ENCODE results near the gene ARHGAP42. TPM values are rescaled to one million over a fixed set of nuclear protein-coding genes. Genes with fewer than 3 reads are reported as not detected.

ARHGAP42 gene
- total RNA-seq, 1 experiment from 2014 or later, result 39.1 TPM

DNA sequence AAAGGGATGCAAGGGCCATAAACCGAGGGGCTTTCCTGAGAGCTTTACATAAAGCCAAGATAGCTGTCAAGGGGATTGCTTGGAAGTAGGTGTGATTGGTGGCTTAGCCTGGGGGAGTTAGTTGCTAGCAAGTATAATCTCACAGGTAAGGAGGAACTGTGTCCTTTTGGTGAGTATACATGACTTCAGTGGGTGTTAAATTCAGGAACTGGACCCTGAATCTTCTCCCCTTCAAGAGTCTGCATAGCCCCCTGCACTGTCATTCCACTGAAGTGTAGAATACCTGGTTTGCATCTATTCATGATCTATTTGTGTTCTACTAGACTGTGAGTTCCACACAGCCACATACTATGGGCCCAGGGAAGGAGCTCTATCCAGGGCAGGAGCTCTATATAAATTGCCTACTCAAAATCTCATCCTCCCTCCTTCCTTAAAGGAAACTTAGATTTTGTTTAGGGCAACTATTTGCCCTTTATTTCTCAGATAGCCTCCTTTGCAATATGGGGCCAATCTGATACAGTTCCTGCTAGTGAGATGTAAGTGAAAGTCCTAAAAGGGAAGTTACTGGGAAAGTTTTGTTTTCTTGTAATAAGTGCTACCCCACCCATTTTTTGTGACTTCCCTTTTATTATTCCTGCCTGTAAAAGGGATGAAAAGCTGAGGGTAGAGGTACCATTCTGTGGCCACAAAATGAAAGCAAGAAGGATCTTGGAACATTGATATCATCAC, 322.0 kb downstream of the ARHGAP42 start:
- no peak overlapping the region for H4K5ac ChIP-seq (ENCODE audit: insufficient read length, low read depth, low read length)
- no CpG with 5 or more reads among the region's 1 CpG for WGBS (ENCODE audit: extremely low coverage, insufficient read length, low lambda C conversion rate)
- H3K18ac ChIP-seq (ENCODE audit: insufficient read length, low read depth, low read length), result no peak overlapping the region
- Mint-ChIP-seq H3K36me3 (ENCODE audit: insufficient read depth in 1 of 3, low read depth in 3 of 3) (no peaks in the 10 kb centered on the region; a peak in 1 of 7 replicates), H3K4me3 (no peak overlapping the region), H3K9me3 (peaks cover 0 to 2% of the 10 kb centered on the region in 2 experiments; a peak in 1 of 5 replicates), H3K4me1 (peaks cover 0 to 8% of the 10 kb centered on the region in 2 experiments; a peak in 1 of 4 replicates), H3K27ac (no peak overlapping the region), H3K27me3 (ENCODE audit: low read depth) (no peaks in the 10 kb centered on the region)
- no peaks in the 10 kb centered on the region for H3K79me1 ChIP-seq (ENCODE audit: insufficient read depth, low read depth, low read length, poor library complexity, severe bottlenecking)
- H3K4ac ChIP-seq (ENCODE audit: low read depth, low read length), result no peak overlapping the region
- no peak for DNase-seq
- H2AFZ ChIP-seq (ENCODE audit: low read length), result no peak overlapping the region
- no peaks in the 10 kb centered on the region for H3K23me2 ChIP-seq (ENCODE audit: insufficient read length, low read depth, low read length, poor library complexity, severe bottlenecking)
- no peaks in the 10 kb centered on the region for H4K20me1 ChIP-seq (ENCODE audit: control insufficient read depth, insufficient read depth, insufficient read length)
- H2BK5ac ChIP-seq (ENCODE audit: insufficient read length, low read length), result no peak overlapping the region
- TF ChIP-seq, protein P1, sequence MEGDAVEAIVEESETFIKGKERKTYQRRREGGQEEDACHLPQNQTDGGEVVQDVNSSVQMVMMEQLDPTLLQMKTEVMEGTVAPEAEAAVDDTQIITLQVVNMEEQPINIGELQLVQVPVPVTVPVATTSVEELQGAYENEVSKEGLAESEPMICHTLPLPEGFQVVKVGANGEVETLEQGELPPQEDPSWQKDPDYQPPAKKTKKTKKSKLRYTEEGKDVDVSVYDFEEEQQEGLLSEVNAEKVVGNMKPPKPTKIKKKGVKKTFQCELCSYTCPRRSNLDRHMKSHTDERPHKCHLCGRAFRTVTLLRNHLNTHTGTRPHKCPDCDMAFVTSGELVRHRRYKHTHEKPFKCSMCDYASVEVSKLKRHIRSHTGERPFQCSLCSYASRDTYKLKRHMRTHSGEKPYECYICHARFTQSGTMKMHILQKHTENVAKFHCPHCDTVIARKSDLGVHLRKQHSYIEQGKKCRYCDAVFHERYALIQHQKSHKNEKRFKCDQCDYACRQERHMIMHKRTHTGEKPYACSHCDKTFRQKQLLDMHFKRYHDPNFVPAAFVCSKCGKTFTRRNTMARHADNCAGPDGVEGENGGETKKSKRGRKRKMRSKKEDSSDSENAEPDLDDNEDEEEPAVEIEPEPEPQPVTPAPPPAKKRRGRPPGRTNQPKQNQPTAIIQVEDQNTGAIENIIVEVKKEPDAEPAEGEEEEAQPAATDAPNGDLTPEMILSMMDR (conservative IDR thresholded peaks at IDR 0.05), result no peak
- H3K9me3 ChIP-seq (ENCODE audit: control insufficient read depth, low read depth, low read length), result no peaks in the 10 kb centered on the region
- no peak overlapping the region for H3K9ac ChIP-seq (ENCODE audit: extremely low read depth, insufficient read length, low read length)
- H3K27ac ChIP-seq (ENCODE audit: insufficient read length, low read depth, low read length), result no peak overlapping the region
- H3K23ac ChIP-seq (ENCODE audit: insufficient read length, low read depth, low read length), result no peak overlapping the region
- H3K14ac ChIP-seq (ENCODE audit: insufficient read depth, low read length), result no peak overlapping the region
- H3K27me3 ChIP-seq (ENCODE audit: insufficient read depth, low read length), result no peaks in the 10 kb centered on the region
- H2BK120ac ChIP-seq (ENCODE audit: low read depth, low read length, poor library complexity, severe bottlenecking), result no peak overlapping the region
- no peaks in the 10 kb centered on the region for H3K4me1 ChIP-seq (ENCODE audit: insufficient read depth, low read length)
- H3K4me2 ChIP-seq (ENCODE audit: insufficient read depth, insufficient read length, low read length), result no peak overlapping the region
- H2BK20ac ChIP-seq (ENCODE audit: low read depth, low read length, poor library complexity, severe bottlenecking), result no peak overlapping the region
- H3K79me2 ChIP-seq (ENCODE audit: insufficient read depth, low read length), result no peaks in the 10 kb centered on the region
- H2AK5ac ChIP-seq (ENCODE audit: insufficient read length, low read length), result no peak overlapping the region
- no peak overlapping the region for H4K91ac ChIP-seq (ENCODE audit: insufficient read length, low read depth, low read length)
- H2BK12ac ChIP-seq (ENCODE audit: insufficient read length, low read depth, low read length), result no peak overlapping the region
- no peak overlapping the region for H3T11ph ChIP-seq (ENCODE audit: low read length)
- H2BK15ac ChIP-seq (ENCODE audit: low read depth, low read length), result no peak overlapping the region
- no peak overlapping the region for H3K56ac ChIP-seq (ENCODE audit: insufficient read length, low read depth, low read length)
- H4K8ac ChIP-seq (replicated peaks; ENCODE audit: insufficient read length, low read depth, low read length), result no peak overlapping the region

Measured in H9 (cell line).